ENCODE results near the gene UNC119B. TPM values are rescaled to one million over a fixed set of nuclear protein-coding genes. Genes with fewer than 3 reads are reported as not detected.

UNC119B gene
- total RNA-seq, 1 experiment from 2014 or later, result 51.5 TPM

DNA sequence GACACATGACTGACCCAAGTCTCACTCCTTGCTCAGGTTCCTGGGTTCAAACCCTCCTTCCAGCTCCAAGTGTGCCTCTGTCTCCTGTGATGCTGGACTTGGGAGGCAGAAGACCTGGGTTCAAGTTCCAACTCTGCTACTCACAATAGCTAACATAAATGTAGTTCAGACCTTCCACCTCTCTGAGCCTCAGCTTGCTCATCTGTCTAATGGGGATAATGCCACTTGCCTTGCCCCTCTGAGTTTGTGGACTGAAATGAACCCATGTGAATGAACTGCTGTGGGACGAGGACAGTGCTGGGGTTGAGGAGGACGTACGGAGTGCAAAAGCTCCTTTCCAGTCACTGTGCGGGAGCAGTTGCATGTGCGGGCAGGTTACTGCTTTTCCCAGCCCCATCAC, 56.3 kb downstream of the UNC119B start:
- Histone ChIP-seq H3K4me1 (ENCODE audit: insufficient read depth, low read length) (no peaks in the 10 kb centered on the region), H3K23ac (ENCODE audit: insufficient read length, low read depth, low read length) (no peak overlapping the region), H3K9ac (ENCODE audit: extremely low read depth, insufficient read length, low read length) (no peak overlapping the region), H3K14ac (ENCODE audit: insufficient read depth, low read length) (no peak overlapping the region), H3K23me2 (ENCODE audit: insufficient read length, low read depth, low read length, poor library complexity, severe bottlenecking) (no peaks in the 10 kb centered on the region), H3K9me3 (ENCODE audit: control insufficient read depth, low read depth, low read length) (no peaks in the 10 kb centered on the region), H3K4ac (ENCODE audit: low read depth, low read length) (no peak overlapping the region), H3K4me2 (ENCODE audit: insufficient read depth, insufficient read length, low read length) (no peak overlapping the region), H4K5ac (ENCODE audit: insufficient read length, low read depth, low read length) (no peak overlapping the region), H4K91ac (ENCODE audit: insufficient read length, low read depth, low read length) (no peak overlapping the region), H2AK5ac (ENCODE audit: insufficient read length, low read length) (no peak overlapping the region), H2BK15ac (ENCODE audit: low read depth, low read length) (no peak overlapping the region), H3K27me3 (ENCODE audit: insufficient read depth, low read length) (no peaks in the 10 kb centered on the region), H3K27ac (ENCODE audit: insufficient read length, low read depth, low read length) (no peak overlapping the region), H3K56ac (ENCODE audit: insufficient read length, low read depth, low read length) (no peak overlapping the region), H2BK5ac (ENCODE audit: insufficient read length, low read length) (no peak overlapping the region), H4K8ac (replicated peaks; ENCODE audit: insufficient read length, low read depth, low read length) (no peak overlapping the region), H3K79me1 (ENCODE audit: insufficient read depth, low read depth, low read length, poor library complexity, severe bottlenecking) (no peaks in the 10 kb centered on the region), H3T11ph (ENCODE audit: low read length) (no peak overlapping the region), H4K20me1 (ENCODE audit: control insufficient read depth, insufficient read depth, insufficient read length) (no peaks in the 10 kb centered on the region), H3K18ac (ENCODE audit: insufficient read length, low read depth, low read length) (no peak overlapping the region), H2BK120ac (ENCODE audit: low read depth, low read length, poor library complexity, severe bottlenecking) (no peak overlapping the region), H2AFZ (ENCODE audit: low read length) (no peak overlapping the region), H2BK20ac (ENCODE audit: low read depth, low read length, poor library complexity, severe bottlenecking) (no peak overlapping the region), H2BK12ac (ENCODE audit: insufficient read length, low read depth, low read length) (no peak overlapping the region), H3K79me2 (ENCODE audit: insufficient read depth, low read length) (no peaks in the 10 kb centered on the region)
- TF ChIP-seq, protein P1, sequence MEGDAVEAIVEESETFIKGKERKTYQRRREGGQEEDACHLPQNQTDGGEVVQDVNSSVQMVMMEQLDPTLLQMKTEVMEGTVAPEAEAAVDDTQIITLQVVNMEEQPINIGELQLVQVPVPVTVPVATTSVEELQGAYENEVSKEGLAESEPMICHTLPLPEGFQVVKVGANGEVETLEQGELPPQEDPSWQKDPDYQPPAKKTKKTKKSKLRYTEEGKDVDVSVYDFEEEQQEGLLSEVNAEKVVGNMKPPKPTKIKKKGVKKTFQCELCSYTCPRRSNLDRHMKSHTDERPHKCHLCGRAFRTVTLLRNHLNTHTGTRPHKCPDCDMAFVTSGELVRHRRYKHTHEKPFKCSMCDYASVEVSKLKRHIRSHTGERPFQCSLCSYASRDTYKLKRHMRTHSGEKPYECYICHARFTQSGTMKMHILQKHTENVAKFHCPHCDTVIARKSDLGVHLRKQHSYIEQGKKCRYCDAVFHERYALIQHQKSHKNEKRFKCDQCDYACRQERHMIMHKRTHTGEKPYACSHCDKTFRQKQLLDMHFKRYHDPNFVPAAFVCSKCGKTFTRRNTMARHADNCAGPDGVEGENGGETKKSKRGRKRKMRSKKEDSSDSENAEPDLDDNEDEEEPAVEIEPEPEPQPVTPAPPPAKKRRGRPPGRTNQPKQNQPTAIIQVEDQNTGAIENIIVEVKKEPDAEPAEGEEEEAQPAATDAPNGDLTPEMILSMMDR (conservative IDR thresholded peaks at IDR 0.05), result no peak
- no peak for DNase-seq
- peaks cover 14 to 76% (median 46%) of the 10 kb centered on the region in 3 experiments; a peak in 6 of 7 replicates for H3K36me3 Mint-ChIP-seq (ENCODE audit: insufficient read depth in 1 of 3, low read depth in 3 of 3)
- H3K4me1 Mint-ChIP-seq, result peaks cover 4 to 5% of the 10 kb centered on the region in 2 experiments; a peak in 2 of 4 replicates
- no peak overlapping the region for H3K4me3 Mint-ChIP-seq
- WGBS (ENCODE audit: extremely low coverage, insufficient read length, low lambda C conversion rate), result no CpG with 5 or more reads among the region's 5 CpGs
- peak overlapping the region in 1 of 3 experiments; percentile 72; a peak in 2 of 7 replicates for H3K27ac Mint-ChIP-seq
- H3K27me3 Mint-ChIP-seq (ENCODE audit: low read depth), result no peaks in the 10 kb centered on the region
- H3K9me3 Mint-ChIP-seq, result no peaks in the 10 kb centered on the region
